ENCODE data around the gene MATR3. TPM values are rescaled to one million over a fixed set of nuclear protein-coding genes. Genes with fewer than 3 reads are reported as not detected.

The MATR3 gene
- total RNA-seq, 1 donor from 2014 or later, result 372 TPM

- Mint-ChIP-seq H3K36me3 (ENCODE audit: unreplicated experiment) (no peaks in the 10 kb centered on the region), H3K27ac (ENCODE audit: unreplicated experiment) (no peak overlapping the region), H3K4me1 (ENCODE audit: low read depth, unreplicated experiment) (no peaks in the 10 kb centered on the region), H3K27me3 (ENCODE audit: unreplicated experiment) (peaks cover 4% of the 10 kb centered on the region), H3K9me3 (ENCODE audit: unreplicated experiment) (peaks cover 4% of the 10 kb centered on the region), H3K4me3 (ENCODE audit: unreplicated experiment) (no peak overlapping the region)
- TF ChIP-seq CTCF (IDR thresholded peaks at IDR 0.05; ENCODE audit: partially characterized antibody, unreplicated experiment), result no peak
- no peak for DNase-seq
These were observed 84.7 kb downstream of the MATR3 start for GRCh38 chr5:139378101-139378825.

DNA sequence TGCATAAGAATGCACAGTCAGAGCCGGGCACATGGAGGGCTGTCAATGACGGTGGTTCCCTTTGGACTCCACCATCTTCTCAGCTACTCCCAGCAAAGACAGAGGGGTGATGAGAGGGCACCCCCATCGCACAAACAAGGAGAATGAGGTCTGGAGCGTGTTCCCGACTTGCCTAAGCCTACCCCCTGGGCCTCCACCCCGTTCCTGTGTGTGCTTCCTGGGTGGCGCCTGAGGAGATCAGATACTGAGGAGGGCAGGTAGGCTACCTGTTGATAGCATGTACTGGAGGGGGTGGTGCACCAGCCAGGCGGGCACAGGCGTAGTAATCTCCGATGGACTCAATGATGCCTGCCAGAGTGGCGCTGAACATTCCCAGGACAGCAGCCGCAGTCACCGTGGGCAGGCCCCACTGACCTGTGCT lies 85.4 kb downstream of the MATR3 start:
- Mint-ChIP-seq H3K9me3 (ENCODE audit: unreplicated experiment) (peaks cover 2% of the 10 kb centered on the region), H3K36me3 (ENCODE audit: unreplicated experiment) (no peaks in the 10 kb centered on the region), H3K27me3 (ENCODE audit: unreplicated experiment) (peaks cover 9% of the 10 kb centered on the region), H3K27ac (ENCODE audit: unreplicated experiment) (no peak overlapping the region), H3K4me3 (ENCODE audit: unreplicated experiment) (no peak overlapping the region), H3K4me1 (ENCODE audit: low read depth, unreplicated experiment) (no peaks in the 10 kb centered on the region)
- no peak for TF ChIP-seq CTCF (IDR thresholded peaks at IDR 0.05; ENCODE audit: partially characterized antibody, unreplicated experiment)
- DNase-seq, result no peak

DNA sequence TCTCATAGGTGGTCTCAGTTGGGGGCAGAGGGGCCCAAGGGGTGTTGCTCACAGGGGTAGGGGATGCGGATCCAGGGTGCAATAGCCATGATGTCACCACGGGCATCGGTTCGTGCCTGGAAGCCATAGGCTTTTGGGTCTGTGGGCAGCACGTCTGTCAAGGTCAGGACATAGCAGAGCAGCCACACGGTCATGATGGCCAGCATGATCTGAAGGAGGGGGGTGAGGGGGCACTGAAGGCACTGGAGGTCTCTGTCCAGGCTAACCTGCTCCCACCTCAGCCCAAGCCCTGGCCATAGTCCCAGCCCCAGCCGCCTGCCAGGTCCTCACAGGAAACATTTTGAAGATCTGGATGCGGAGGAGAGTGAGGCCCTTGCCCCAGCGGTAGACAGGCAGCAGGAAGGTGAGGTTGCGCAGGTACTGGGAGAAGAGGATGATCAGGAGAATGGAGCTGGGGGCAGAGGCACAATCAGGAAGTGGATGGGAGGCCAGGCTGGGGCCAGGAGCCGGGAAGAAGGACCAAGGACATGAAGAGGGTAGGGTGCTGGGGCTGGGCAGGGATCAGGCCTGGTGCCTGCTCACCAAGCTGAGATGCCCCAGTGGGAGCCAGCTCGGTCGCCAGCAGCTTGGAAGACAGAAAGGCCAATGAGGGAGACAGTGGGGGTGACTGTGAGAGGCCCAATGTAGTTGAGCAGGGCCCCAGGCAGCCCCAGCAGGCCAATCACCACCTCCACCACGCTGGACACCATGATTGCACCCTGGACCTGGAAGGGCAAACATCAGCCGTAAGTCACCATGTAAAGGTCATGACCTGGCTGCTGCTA lies 86.3 kb downstream of the MATR3 start:
- Mint-ChIP-seq H3K4me3 (ENCODE audit: unreplicated experiment) (peak overlapping the region; percentile 37), H3K36me3 (ENCODE audit: unreplicated experiment) (no peaks in the 10 kb centered on the region), H3K9me3 (ENCODE audit: unreplicated experiment) (peaks cover 2% of the 10 kb centered on the region), H3K27me3 (ENCODE audit: unreplicated experiment) (peaks cover 12% of the 10 kb centered on the region), H3K27ac (ENCODE audit: unreplicated experiment) (no peak overlapping the region), H3K4me1 (ENCODE audit: low read depth, unreplicated experiment) (no peaks in the 10 kb centered on the region)
- no peak for TF ChIP-seq CTCF (IDR thresholded peaks at IDR 0.05; ENCODE audit: partially characterized antibody, unreplicated experiment)
- DNase-seq, result no peak

Other genes with a start within 250 kb of the MATR3 start
- 15.9 TPM for gene SIL1, start 95.4 kb upstream of the MATR3 start, total RNA-seq (ENCODE audit: unreplicated experiment)
- 128 TPM for gene PAIP2, start 48.1 kb downstream of the MATR3 start, total RNA-seq (ENCODE audit: unreplicated experiment)
- gene SLC23A1, start 89.6 kb downstream of the MATR3 start, total RNA-seq (ENCODE audit: unreplicated experiment), result not detected
- not detected for gene MZB1, start 96.2 kb downstream of the MATR3 start, total RNA-seq (ENCODE audit: unreplicated experiment)
- 1.3 TPM for gene PROB1, start 101.4 kb downstream of the MATR3 start, total RNA-seq (ENCODE audit: unreplicated experiment)
- gene SPATA24, start 110.3 kb downstream of the MATR3 start, total RNA-seq (ENCODE audit: unreplicated experiment), result 6.2 TPM
- gene DNAJC18, start 145.8 kb downstream of the MATR3 start, total RNA-seq (ENCODE audit: unreplicated experiment), result 55.9 TPM
- gene ECSCR, start 169.0 kb downstream of the MATR3 start, total RNA-seq (ENCODE audit: unreplicated experiment), result not detected
- gene SMIM33, start 177.3 kb downstream of the MATR3 start, total RNA-seq (ENCODE audit: unreplicated experiment), result not detected
- gene STING1, start 189.0 kb downstream of the MATR3 start, total RNA-seq (ENCODE audit: unreplicated experiment), result not detected

Data from glutamatergic neuron (in vitro differentiated cells).